ENCODE results near the gene ZNF831. TPM values are rescaled to one million over a fixed set of nuclear protein-coding genes. Genes with fewer than 3 reads are reported as not detected.

Gene ZNF831
- polyA plus RNA-seq, 1 of the 3 experiments (the other 2 are of a cell fraction) = not detected

- no peak for DNase-seq
- ChIA-PET CTCF (interaction anchor here (1.2 to 1.9 kb wide), 3 partner anchors 9 to 77 kb away, joined by 3 to 5 read pairs (median 4); no protein-coding TSS in a partner anchor), POLR2A (no interaction called here)
- Histone ChIP-seq H2AFZ (ENCODE audit: low read depth) (no peak overlapping the region), H3K9me2 (no peaks in the 10 kb centered on the region), H3K27ac (ENCODE audit: low read depth in 2 of 2, low read length in 1 of 2) (no peak overlapping the region), H3K9ac (no peak overlapping the region), H3K27me3 (ENCODE audit: insufficient read depth) (no peaks in the 10 kb centered on the region; the same call in 1 of the 2 replicates), H3K4me2 (no peak overlapping the region), H3K79me2 (ENCODE audit: insufficient read depth) (no peaks in the 10 kb centered on the region), H3K9me3 (no peaks in the 10 kb centered on the region), H3K4me3 (ENCODE audit: low read depth in 2 of 2, low read length in 1 of 2) (no peak overlapping the region), H4K20me1 (ENCODE audit: insufficient read depth) (no peaks in the 10 kb centered on the region), H3K4me1 (ENCODE audit: control insufficient read depth in 1 of 2, insufficient read depth in 2 of 2, low read depth in 1 of 2, low read length in 1 of 2) (no peaks in the 10 kb centered on the region), H3F3A (replicated peaks; ENCODE audit: insufficient read depth) (no peaks in the 10 kb centered on the region), H3K36me3 (replicated peaks in 1 of 2; ENCODE audit: control insufficient read depth in 1 of 2, insufficient read depth in 2 of 2, low read length in 1 of 2) (no peaks in the 10 kb centered on the region)
- TF ChIP-seq EP300 (IDR thresholded peaks at IDR 0.05; ENCODE audit: borderline replicate concordance in 1 of 2, low read depth in 1 of 2, low read length in 1 of 2) (no peak), JUND (IDR thresholded peaks at IDR 0.05) (no peak), USF2 (IDR thresholded peaks at IDR 0.05; ENCODE audit: borderline replicate concordance, low read depth, low read length) (no peak)
- 32% methylated on average over 9 of the region's 9 CpGs for WGBS (ENCODE audit: low lambda C conversion rate)
Measured at GRCh38 chr20:59164686-59165391, 1.2 kb downstream of the ZNF831 start.

- Histone ChIP-seq H2AFZ (ENCODE audit: low read depth) (no peak overlapping the region), H3K36me3 (replicated peaks in 1 of 2; ENCODE audit: control insufficient read depth in 1 of 2, insufficient read depth in 2 of 2, low read length in 1 of 2) (no peaks in the 10 kb centered on the region), H3K4me3 (ENCODE audit: low read depth in 2 of 2, low read length in 1 of 2) (no peak overlapping the region), H4K20me1 (ENCODE audit: insufficient read depth) (no peaks in the 10 kb centered on the region), H3F3A (replicated peaks; ENCODE audit: insufficient read depth) (no peaks in the 10 kb centered on the region), H3K4me2 (no peak overlapping the region), H3K27me3 (ENCODE audit: insufficient read depth) (no peaks in the 10 kb centered on the region; the same call in 1 of the 2 replicates), H3K9me3 (no peaks in the 10 kb centered on the region), H3K27ac (ENCODE audit: low read depth in 2 of 2, low read length in 1 of 2) (no peak overlapping the region), H3K4me1 (ENCODE audit: control insufficient read depth in 1 of 2, insufficient read depth in 2 of 2, low read depth in 1 of 2, low read length in 1 of 2) (no peaks in the 10 kb centered on the region), H3K9me2 (no peaks in the 10 kb centered on the region), H3K9ac (no peak overlapping the region), H3K79me2 (ENCODE audit: insufficient read depth) (no peaks in the 10 kb centered on the region)
- POLR2A ChIA-PET = no interaction called here
- 20% methylated on average over 1 of the region's 1 CpG for WGBS (ENCODE audit: low lambda C conversion rate)
- CTCF ChIA-PET = interaction anchor here (1.2 to 1.9 kb wide), 3 partner anchors 8 to 78 kb away, joined by 3 to 5 read pairs (median 4); no protein-coding TSS in a partner anchor
- TF ChIP-seq SMC3 (IDR thresholded peaks at IDR 0.05; ENCODE audit: low read depth, low read length) (no peak), NFIC (IDR thresholded peaks at IDR 0.05; ENCODE audit: borderline replicate concordance) (no peak), USF2 (IDR thresholded peaks at IDR 0.05; ENCODE audit: borderline replicate concordance, low read depth, low read length) (no peak)
- TF ChIP-seq, protein P1, sequence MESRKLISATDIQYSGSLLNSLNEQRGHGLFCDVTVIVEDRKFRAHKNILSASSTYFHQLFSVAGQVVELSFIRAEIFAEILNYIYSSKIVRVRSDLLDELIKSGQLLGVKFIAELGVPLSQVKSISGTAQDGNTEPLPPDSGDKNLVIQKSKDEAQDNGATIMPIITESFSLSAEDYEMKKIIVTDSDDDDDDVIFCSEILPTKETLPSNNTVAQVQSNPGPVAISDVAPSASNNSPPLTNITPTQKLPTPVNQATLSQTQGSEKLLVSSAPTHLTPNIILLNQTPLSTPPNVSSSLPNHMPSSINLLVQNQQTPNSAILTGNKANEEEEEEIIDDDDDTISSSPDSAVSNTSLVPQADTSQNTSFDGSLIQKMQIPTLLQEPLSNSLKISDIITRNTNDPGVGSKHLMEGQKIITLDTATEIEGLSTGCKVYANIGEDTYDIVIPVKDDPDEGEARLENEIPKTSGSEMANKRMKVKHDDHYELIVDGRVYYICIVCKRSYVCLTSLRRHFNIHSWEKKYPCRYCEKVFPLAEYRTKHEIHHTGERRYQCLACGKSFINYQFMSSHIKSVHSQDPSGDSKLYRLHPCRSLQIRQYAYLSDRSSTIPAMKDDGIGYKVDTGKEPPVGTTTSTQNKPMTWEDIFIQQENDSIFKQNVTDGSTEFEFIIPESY (IDR thresholded peaks at IDR 0.05; ENCODE audit: borderline replicate concordance, low read depth) = no peak
- TF ChIP-seq, protein P2, sequence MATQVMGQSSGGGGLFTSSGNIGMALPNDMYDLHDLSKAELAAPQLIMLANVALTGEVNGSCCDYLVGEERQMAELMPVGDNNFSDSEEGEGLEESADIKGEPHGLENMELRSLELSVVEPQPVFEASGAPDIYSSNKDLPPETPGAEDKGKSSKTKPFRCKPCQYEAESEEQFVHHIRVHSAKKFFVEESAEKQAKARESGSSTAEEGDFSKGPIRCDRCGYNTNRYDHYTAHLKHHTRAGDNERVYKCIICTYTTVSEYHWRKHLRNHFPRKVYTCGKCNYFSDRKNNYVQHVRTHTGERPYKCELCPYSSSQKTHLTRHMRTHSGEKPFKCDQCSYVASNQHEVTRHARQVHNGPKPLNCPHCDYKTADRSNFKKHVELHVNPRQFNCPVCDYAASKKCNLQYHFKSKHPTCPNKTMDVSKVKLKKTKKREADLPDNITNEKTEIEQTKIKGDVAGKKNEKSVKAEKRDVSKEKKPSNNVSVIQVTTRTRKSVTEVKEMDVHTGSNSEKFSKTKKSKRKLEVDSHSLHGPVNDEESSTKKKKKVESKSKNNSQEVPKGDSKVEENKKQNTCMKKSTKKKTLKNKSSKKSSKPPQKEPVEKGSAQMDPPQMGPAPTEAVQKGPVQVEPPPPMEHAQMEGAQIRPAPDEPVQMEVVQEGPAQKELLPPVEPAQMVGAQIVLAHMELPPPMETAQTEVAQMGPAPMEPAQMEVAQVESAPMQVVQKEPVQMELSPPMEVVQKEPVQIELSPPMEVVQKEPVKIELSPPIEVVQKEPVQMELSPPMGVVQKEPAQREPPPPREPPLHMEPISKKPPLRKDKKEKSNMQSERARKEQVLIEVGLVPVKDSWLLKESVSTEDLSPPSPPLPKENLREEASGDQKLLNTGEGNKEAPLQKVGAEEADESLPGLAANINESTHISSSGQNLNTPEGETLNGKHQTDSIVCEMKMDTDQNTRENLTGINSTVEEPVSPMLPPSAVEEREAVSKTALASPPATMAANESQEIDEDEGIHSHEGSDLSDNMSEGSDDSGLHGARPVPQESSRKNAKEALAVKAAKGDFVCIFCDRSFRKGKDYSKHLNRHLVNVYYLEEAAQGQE (IDR thresholded peaks at IDR 0.05; ENCODE audit: low read depth, low read length) = no peak
- no peak for DNase-seq
Measured at GRCh38 chr20:59165396-59165795, 1.8 kb downstream of the ZNF831 start.
